HUDEP-2 (cell line): ENCODE measurements around the gene IGSF8.
A peak's percentile ranks its signal among the peaks of the same experiment; 100 is the strongest.

Experiments
- DNase-seq, 76 experiments: peaks; one replicate each; lab custom pipeline; 2025; ENCODE audit not compliant: unreplicated experiment in 76 of 76; lab: John Stamatoyannopoulos, UW

The IGSF8 gene

GRCh38 chr1:160108888-160109662 lies 10.7 kb upstream of the IGSF8 start:
- DNase-seq, result peak in 35 of 76 experiments; percentile 3 to 54 (median 18)

- no peak for DNase-seq
Observed at GRCh38 chr1:160107512-160107911, 9.1 kb upstream of the IGSF8 start.

GRCh38 chr1:160105155-160105554 lies 6.7 kb upstream of the IGSF8 start:
- no peak for DNase-seq

GRCh38 chr1:160104486-160104885 lies 6.1 kb upstream of the IGSF8 start:
- DNase-seq, result no peak

- DNase-seq, result no peak
Observed at GRCh38 chr1:160103658-160104408, 5.4 kb upstream of the IGSF8 start.

GRCh38 chr1:160101717-160102522 lies 3.5 kb upstream of the IGSF8 start:
- peak in 1 of 76 experiments; percentile 3 for DNase-seq

- peak in 63 of 76 experiments; percentile 9 to 76 (median 40) for DNase-seq
Observed at GRCh38 chr1:160101037-160101716, 2.8 kb upstream of the IGSF8 start.

- no peak for DNase-seq
Observed at GRCh38 chr1:160099716-160100375, 1.4 kb upstream of the IGSF8 start.

- peak in 75 of 76 experiments; percentile 17 to 97 (median 89) for DNase-seq
Observed at GRCh38 chr1:160098852-160099561, 588 bp upstream of the IGSF8 start.

- no peak for DNase-seq
Observed at GRCh38 chr1:160097151-160097910, 1.1 kb downstream of the IGSF8 start.

GRCh38 chr1:160096274-160097116 lies 1.9 kb downstream of the IGSF8 start:
- no peak for DNase-seq

GRCh38 chr1:160095382-160096105 lies 2.9 kb downstream of the IGSF8 start:
- DNase-seq, result no peak

- DNase-seq, result no peak
Observed at GRCh38 chr1:160094806-160095205, 3.6 kb downstream of the IGSF8 start.

- DNase-seq, result no peak
Observed at GRCh38 chr1:160094291-160094625, 4.2 kb downstream of the IGSF8 start.

GRCh38 chr1:160093624-160094290 lies 4.7 kb downstream of the IGSF8 start:
- DNase-seq, result no peak

GRCh38 chr1:160093069-160093395 lies 5.4 kb downstream of the IGSF8 start:
- no peak for DNase-seq
